ENCODE results near the gene PPIC. TPM values are rescaled to one million over a fixed set of nuclear protein-coding genes. Genes with fewer than 3 reads are reported as not detected.

PPIC gene
- total and polyA plus RNA-seq, 2 experiments from 2014 or later, result 91.0 to 233 TPM

- H2AFZ ChIP-seq, result no peak overlapping the region
- H3K27ac ChIP-seq, result peak overlapping the region; percentile 39
- no peak for DNase-seq (ENCODE audit: low spot score)
- TF ChIP-seq, protein P1, sequence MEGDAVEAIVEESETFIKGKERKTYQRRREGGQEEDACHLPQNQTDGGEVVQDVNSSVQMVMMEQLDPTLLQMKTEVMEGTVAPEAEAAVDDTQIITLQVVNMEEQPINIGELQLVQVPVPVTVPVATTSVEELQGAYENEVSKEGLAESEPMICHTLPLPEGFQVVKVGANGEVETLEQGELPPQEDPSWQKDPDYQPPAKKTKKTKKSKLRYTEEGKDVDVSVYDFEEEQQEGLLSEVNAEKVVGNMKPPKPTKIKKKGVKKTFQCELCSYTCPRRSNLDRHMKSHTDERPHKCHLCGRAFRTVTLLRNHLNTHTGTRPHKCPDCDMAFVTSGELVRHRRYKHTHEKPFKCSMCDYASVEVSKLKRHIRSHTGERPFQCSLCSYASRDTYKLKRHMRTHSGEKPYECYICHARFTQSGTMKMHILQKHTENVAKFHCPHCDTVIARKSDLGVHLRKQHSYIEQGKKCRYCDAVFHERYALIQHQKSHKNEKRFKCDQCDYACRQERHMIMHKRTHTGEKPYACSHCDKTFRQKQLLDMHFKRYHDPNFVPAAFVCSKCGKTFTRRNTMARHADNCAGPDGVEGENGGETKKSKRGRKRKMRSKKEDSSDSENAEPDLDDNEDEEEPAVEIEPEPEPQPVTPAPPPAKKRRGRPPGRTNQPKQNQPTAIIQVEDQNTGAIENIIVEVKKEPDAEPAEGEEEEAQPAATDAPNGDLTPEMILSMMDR (IDR thresholded peaks at IDR 0.05; ENCODE audit: poor library complexity), result no peak
- TF ChIP-seq EZH2phosphoT487 (IDR thresholded peaks at IDR 0.05; ENCODE audit: low read depth, severe bottlenecking, unreplicated experiment) (no peak), EZH2 (IDR thresholded peaks at IDR 0.05; ENCODE audit: borderline replicate concordance) (no peak)
- H3K9me3 ChIP-seq (ENCODE audit: low read depth), result no peaks in the 10 kb centered on the region
- H3K9me2 ChIP-seq (replicated peaks; ENCODE audit: insufficient read depth), result no peaks in the 10 kb centered on the region
- H3K79me2 ChIP-seq, result peaks cover 25% of the 10 kb centered on the region
- no peak overlapping the region for H3K4me2 ChIP-seq
- no peak overlapping the region for H3K4me3 ChIP-seq
- peaks cover 9% of the 10 kb centered on the region for H3K4me1 ChIP-seq (ENCODE audit: insufficient read depth)
- H4K20me1 ChIP-seq (ENCODE audit: insufficient read depth, poor library complexity, severe bottlenecking), result no peaks in the 10 kb centered on the region
- no peaks in the 10 kb centered on the region for H3K27me3 ChIP-seq
- no peaks in the 10 kb centered on the region for H3K36me3 ChIP-seq (replicated peaks; ENCODE audit: insufficient read depth, low read depth)
Observed at GRCh38 chr5:123039673-123040072, 3.1 kb upstream of the PPIC start.

DNA sequence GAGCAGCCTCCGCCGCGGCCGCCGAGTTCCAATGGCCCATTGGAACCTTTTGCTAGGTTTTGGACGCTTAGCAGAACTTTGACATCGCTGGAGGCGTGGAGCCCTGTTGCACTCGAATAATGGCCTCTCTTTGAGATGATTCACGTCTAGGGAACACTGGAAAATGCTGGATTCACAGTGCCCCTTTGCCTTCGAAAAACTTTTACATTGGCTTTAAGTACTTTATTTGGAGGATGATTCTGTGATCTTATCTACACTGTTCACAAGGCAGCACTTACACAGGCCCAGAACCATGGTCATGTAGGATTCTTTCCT is 536 bp upstream of the PPIC start:
- Histone ChIP-seq H3K9me3 (ENCODE audit: low read depth) (no peaks in the 10 kb centered on the region), H3K79me2 (peaks cover 34% of the 10 kb centered on the region), H3K4me1 (ENCODE audit: insufficient read depth) (peaks cover 9% of the 10 kb centered on the region), H3K4me2 (peak overlapping the region; percentile 99), H3K9me2 (replicated peaks; ENCODE audit: insufficient read depth) (no peaks in the 10 kb centered on the region), H3K27me3 (no peaks in the 10 kb centered on the region), H4K20me1 (ENCODE audit: insufficient read depth, poor library complexity, severe bottlenecking) (no peaks in the 10 kb centered on the region), H2AFZ (peak overlapping the region; percentile 72), H3K36me3 (replicated peaks; ENCODE audit: insufficient read depth, low read depth) (no peaks in the 10 kb centered on the region), H3K4me3 (peak overlapping the region; percentile 95), H3K27ac (peak overlapping the region; percentile 96)
- WGBS (ENCODE audit: low lambda C conversion rate, missing lambda C conversion rate), result 1% methylated on average over 11 of the region's 11 CpGs
- no peak for DNase-seq (ENCODE audit: low spot score)
- no peak for TF ChIP-seq EZH2phosphoT487 (IDR thresholded peaks at IDR 0.05; ENCODE audit: low read depth, severe bottlenecking, unreplicated experiment)
- TF ChIP-seq, protein P1 (IDR thresholded peaks at IDR 0.05; ENCODE audit: poor library complexity), result no peak
- TF ChIP-seq EZH2 (IDR thresholded peaks at IDR 0.05; ENCODE audit: borderline replicate concordance), result no peak

DNA sequence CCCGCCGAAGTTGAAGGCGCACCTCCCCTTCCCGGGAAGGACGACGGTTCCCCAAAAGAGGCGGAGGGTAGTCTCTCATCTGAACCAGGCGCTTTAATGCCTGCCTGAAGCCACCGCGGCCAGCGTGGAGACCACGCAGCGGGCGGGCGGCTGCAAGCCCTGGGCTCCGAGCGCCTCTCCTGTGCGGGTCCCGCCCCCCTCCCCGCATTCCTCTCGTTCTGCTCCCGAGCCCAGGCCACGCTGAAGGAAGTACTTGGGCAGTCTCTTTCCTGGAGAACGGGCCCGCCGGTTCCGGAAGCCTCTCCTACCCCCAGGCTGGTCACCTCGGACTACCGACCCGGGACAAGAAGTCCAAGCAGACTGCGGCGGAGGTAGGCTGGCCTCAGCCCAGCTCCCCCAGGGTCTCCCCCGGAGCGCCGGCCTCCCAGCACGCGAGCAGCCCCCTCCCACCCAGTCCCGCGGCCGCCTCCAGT is 571 bp downstream of the PPIC start:
- H2AFZ ChIP-seq, result peak overlapping the region; percentile 72
- peak; percentile 71 for DNase-seq (ENCODE audit: low spot score)
- no peaks in the 10 kb centered on the region for H3K9me2 ChIP-seq (replicated peaks; ENCODE audit: insufficient read depth)
- peak overlapping the region; percentile 99 for H3K4me2 ChIP-seq
- TF ChIP-seq, protein P1 (IDR thresholded peaks at IDR 0.05; ENCODE audit: poor library complexity), result no peak
- no peak for TF ChIP-seq EZH2phosphoT487 (IDR thresholded peaks at IDR 0.05; ENCODE audit: low read depth, severe bottlenecking, unreplicated experiment)
- TF ChIP-seq EZH2 (IDR thresholded peaks at IDR 0.05; ENCODE audit: borderline replicate concordance), result no peak
- H3K27ac ChIP-seq, result peak overlapping the region; percentile 96
- H3K27me3 ChIP-seq, result no peaks in the 10 kb centered on the region
- H3K36me3 ChIP-seq (replicated peaks; ENCODE audit: insufficient read depth, low read depth), result no peaks in the 10 kb centered on the region
- H3K9me3 ChIP-seq (ENCODE audit: low read depth), result no peaks in the 10 kb centered on the region
- H3K4me1 ChIP-seq (ENCODE audit: insufficient read depth), result peaks cover 9% of the 10 kb centered on the region
- no peaks in the 10 kb centered on the region for H4K20me1 ChIP-seq (ENCODE audit: insufficient read depth, poor library complexity, severe bottlenecking)
- peaks cover 37% of the 10 kb centered on the region for H3K79me2 ChIP-seq
- WGBS (ENCODE audit: low lambda C conversion rate, missing lambda C conversion rate), result 1% methylated on average over 23 of the region's 40 CpGs
- peak overlapping the region; percentile 95 for H3K4me3 ChIP-seq
